ENCODE measurements around the gene KCNJ12.
"Not testable (repeated sequence)": the region's sequence is repeated elsewhere in the genome, so short reads cannot be mapped to it uniquely, and the experiment has no call there.

Gene KCNJ12

DNA sequence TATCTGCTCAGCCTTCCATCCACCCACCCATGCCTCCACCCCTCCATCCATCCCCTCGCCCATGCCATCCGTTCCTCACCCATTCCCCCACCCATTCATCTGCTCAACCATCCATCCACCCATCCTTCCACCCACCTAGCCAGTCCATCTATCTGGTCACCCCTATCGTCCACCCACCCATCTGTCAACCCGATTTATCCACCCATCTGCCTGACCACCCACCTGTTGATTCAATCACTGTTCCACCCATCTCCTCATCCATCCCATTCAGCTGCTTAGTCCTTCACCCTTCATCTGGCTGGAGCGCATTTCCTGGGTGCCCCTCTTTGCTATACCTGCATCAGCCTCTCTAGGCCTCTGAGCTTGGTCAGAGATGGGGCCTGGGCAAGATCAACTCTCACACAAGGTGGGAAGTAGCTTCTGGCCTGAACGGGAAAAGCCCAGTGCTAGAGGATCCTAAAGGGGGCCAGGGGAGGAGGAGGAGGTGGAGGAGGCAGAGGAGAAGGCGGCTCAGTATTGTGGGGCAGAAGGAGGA lies 32.7 kb downstream of the KCNJ12 start:
- not testable (repeated sequence) for DNase-seq

DNA sequence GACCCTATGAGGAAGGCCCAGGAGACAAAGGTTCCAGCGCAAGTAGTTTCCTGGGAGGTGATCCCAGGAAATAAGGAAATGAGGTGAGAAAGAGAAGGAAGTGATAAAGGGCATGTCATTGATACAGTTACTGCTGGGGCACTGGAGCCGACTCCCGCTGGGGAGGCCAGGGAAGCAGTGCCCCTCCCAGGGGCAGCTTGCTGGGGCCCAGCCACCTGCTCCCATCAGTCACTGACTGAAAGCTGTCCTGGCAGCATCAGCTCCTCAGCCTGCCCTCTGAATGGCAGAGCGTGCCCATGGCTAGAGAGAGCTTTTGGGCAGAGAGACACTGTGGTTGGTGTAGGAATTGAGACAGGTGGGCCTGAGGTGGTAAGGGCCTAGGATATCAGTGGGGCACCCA lies 33.2 kb downstream of the KCNJ12 start:
- DNase-seq, result not testable (repeated sequence)

GRCh38 chr17:21409971-21410370 lies 33.8 kb downstream of the KCNJ12 start:
- not testable (repeated sequence) for DNase-seq

DNA sequence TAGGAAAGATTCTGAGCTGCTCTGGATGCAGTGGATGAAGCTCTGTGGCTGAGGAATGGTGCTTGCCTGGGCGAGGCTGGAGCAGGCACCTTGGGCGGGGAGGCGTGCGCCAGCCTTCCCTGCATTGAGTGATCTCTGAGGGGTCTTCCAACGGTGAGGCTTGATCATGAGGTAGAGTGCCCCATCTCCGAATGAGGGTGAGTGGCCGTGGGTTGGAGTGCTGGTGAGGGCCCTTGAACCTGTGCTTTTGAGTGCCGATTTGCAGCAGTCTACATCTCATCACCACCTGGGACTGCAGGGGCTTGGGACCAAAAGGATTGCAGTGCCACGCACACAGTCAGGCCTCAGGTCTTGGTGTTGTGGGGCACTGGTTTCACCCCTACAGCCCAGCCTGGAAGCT lies 34.2 kb downstream of the KCNJ12 start:
- DNase-seq, result not testable (repeated sequence)

GRCh38 chr17:21410906-21411678 lies 34.9 kb downstream of the KCNJ12 start:
- not testable (repeated sequence) for DNase-seq

DNA sequence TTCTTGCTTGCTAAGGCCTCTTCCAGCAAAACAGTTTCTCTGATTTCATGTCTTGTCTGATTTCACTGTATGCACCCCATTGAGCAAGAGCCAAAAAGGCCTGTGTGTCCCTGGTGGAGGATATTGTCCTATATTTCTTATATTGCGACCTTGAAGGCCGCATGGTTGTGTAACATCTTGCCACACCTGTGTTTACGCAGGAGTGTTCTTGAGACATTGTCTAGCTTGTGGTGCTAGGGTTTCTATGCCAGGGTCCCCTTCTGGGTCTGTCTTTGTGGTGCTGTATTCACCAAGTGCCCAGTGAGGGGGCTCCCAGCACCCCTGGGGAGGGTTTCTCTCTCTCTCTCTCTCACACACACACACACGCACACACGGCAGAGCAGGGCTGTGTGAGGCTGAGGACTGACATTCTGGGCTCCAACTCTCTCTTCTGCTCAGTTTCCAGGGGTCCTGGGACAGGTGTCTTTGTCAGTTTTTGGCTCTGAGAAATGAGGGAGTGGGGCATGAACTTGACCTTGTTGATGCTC lies 35.6 kb downstream of the KCNJ12 start:
- not testable (repeated sequence) for DNase-seq

GRCh38 chr17:21412207-21412681 lies 36.1 kb downstream of the KCNJ12 start:
- not testable (repeated sequence) for DNase-seq

DNA sequence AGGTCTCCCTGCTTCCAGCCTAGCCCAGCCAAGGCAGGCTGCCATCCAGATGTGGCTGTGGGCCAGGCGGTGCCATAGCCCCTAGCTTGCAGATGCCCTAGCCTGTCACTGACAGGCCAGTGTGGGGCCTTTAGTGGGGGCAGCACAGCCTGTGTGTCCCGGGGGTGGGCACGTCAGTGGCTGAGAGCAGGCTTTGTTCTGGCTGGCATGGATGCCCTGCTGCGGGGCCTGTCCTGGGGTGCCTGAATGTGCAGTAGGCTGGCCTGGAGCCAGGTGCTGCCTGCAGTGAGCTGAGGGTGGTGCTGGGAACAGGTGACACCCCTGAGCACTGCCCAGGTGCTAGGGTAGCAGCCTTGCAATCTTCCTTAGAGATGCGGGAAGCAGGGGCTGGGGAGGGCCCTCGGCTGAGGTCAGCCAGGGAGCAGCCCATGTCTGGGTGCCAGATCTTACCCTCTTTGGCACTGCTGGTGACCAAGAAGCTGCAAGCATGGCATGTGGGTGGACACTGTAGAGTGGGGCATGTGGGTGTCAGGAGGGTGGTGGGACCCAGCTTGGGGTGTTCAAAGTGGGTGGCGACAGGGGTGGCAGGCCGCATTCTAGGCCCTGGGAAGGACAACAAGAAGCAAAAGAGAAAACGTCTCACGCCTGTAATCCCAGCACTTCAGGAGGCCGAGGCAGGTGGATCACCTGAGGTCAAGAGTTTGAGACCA lies 37.6 kb downstream of the KCNJ12 start:
- DNase-seq, result not testable (repeated sequence)

GRCh38 chr17:21414616-21415015 lies 38.5 kb downstream of the KCNJ12 start:
- not testable (repeated sequence) for DNase-seq

GRCh38 chr17:21415166-21415990 lies 39.2 kb downstream of the KCNJ12 start:
- not testable (repeated sequence) for DNase-seq

DNA sequence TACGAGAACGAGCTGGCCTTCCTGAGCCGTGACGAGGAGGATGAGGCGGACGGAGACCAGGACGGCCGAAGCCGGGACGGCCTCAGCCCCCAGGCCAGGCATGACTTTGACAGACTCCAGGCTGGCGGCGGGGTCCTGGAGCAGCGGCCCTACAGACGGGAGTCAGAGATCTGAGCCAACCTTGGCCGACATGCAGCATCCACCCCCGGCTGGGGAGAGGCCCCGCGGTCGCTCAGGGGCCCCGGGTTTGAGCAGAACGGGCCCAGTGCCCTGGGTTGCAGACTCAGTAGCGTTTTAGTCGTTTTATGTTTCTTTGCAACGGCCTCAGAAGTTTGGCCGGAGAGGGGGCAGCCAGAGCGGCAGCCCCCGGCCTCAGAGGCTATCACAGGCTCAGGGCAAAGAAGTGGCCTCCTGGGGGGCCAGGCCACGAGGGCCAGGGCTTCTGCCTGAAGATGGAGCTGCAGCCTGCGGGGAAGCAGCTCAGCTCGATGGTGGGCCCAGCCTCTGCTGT lies 40.4 kb downstream of the KCNJ12 start:
- not testable (repeated sequence) for DNase-seq

GRCh38 chr17:21417349-21417748 lies 41.2 kb downstream of the KCNJ12 start:
- not testable (repeated sequence) for DNase-seq

DNA sequence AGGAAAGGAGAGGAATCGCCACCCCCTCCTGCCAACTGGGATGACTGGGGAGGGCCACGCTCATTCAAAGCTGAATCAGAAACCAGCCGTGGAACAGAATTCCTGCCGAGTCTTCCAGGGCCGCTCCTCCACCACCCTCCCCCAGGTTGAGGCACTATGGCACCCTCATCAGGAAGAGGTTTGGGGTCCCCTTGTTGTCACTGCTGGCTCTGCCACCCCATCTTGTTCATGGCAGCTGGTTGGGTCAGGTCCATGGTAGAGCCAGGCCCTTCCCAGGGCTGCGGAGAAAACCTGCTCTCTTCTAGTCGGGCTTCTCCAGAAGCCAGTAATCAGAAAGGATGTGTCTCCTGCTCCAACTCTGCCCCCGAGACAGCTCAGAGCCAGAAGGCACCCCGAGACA lies 41.8 kb downstream of the KCNJ12 start:
- DNase-seq, result no peak

DNA sequence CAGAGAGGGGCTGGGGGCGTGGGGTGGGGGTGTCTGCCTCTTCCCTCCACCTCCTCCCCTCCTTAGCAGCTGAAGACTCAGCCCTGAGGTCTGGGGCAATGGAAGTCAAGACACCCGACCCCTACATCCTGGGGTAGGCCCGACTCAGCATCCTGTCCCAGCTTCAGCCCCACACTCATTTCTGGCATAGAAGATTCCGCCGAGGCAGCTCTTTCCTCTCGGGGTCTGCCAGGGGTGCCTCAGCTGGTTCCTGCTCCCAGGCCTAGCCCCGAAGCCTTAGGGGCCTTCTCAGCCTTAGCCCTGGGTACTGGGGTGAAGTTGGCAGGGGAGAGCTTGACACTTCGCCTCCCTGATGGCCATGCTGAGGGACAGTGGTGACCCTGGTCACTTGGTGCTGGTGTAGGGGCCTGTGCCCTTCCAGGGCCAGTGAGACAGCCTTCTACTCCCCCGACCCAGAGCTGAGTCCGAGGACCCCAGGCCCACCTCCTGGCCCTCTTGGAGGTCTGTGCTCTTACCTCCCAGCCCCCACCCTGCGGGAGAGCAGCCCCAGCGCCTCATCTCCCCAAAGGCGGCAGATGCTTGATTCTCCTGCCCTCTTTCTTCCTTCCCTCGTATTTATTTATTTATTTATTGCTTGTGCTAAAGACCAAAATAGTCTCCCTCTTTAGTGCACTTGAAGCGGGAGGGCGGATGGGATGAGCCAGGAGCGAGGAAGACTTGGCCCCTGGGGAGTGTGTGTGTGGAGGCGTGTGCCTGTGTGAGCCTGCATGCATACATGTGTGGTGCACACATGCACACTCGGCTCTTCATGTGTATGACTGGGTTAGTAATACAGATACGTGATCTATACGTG lies 42.5 kb downstream of the KCNJ12 start:
- DNase-seq, result no peak

- peak; percentile 63 for DNase-seq
Measured at GRCh38 chr17:21419299-21420239, 43.4 kb downstream of the KCNJ12 start.

DNA sequence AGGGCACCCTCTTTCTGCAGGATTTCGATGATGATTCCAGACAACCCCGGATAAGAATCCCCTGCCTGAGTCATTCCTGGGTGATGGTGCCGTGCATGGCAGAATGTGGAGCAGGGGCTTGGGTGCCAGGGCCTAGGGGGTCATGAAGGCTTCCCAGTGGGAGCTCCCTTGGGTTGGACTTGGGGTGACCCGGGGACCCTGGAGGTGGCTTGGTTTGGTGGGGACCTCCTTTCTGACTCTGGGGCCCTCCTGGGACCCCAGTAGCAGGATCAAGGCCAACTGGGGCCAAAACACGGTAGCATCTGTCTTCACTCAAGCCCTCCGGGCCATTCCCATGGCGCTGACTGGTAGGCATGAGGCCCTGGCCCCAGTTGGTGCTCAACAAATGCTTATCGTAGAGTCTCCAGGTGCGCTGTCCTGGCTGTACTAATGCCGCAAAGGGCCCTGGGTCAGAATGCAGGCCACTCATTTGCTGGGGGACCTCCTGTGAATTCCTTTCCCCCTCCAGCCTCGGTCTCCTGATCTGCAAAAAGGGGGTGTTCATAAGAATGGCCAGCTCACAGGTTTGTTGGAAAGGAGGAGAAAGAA lies 44.4 kb downstream of the KCNJ12 start:
- not testable (repeated sequence) for DNase-seq

- not testable (repeated sequence) for DNase-seq
Measured at GRCh38 chr17:21421421-21422310, 45.5 kb downstream of the KCNJ12 start.
